HG02970 (cell line): ENCODE measurements around the gene HAGHL.
"Not testable (repeated sequence)": the region's sequence is repeated elsewhere in the genome, so short reads cannot be mapped to it uniquely, and the experiment has no call there.

Source experiments
- ATAC-seq: cut with Tn5 transposase; IDR thresholded peaks from one replicate; pipeline ENCODE4 v1.9.1; 2021; ENCODE audit warnings: mild to moderate bottlenecking, moderate library complexity, moderate number of reproducible peaks; ENCODE audit not compliant: unreplicated experiment, low FRiP score

The HAGHL gene

DNA sequence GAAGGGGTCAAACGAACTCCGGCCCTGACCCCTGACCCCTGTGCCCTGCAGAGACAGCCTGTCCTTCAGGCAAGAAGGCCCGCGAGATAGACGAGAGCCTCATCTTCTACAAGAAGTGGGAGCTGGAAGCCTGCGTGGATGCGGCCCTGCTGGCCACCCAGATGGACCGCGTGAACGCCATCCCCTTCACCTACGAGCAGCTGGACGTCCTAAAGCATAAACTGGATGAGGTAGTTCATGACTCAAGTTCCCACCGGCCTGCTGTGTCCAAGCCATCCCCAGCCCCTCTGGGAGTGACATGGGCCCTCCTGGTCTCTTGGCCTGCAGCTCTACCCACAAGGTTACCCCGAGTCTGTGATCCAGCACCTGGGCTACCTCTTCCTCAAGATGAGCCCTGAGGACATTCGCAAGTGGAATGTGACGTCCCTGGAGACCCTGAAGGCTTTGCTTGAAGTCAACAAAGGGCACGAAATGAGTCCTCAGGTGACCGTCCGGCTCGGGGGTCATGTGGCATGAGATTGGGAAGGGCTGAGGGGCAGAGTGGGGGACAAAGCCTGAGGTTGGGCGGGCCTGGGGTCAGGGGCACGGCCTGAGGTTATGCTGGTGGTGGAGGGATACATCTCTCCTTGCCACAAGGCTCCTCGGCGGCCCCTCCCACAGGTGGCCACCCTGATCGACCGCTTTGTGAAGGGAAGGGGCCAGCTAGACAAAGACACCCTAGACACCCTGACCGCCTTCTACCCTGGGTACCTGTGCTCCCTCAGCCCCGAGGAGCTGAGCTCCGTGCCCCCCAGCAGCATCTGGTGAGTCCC is 39.3 kb downstream of the HAGHL start:
- ATAC-seq, result no peak

DNA sequence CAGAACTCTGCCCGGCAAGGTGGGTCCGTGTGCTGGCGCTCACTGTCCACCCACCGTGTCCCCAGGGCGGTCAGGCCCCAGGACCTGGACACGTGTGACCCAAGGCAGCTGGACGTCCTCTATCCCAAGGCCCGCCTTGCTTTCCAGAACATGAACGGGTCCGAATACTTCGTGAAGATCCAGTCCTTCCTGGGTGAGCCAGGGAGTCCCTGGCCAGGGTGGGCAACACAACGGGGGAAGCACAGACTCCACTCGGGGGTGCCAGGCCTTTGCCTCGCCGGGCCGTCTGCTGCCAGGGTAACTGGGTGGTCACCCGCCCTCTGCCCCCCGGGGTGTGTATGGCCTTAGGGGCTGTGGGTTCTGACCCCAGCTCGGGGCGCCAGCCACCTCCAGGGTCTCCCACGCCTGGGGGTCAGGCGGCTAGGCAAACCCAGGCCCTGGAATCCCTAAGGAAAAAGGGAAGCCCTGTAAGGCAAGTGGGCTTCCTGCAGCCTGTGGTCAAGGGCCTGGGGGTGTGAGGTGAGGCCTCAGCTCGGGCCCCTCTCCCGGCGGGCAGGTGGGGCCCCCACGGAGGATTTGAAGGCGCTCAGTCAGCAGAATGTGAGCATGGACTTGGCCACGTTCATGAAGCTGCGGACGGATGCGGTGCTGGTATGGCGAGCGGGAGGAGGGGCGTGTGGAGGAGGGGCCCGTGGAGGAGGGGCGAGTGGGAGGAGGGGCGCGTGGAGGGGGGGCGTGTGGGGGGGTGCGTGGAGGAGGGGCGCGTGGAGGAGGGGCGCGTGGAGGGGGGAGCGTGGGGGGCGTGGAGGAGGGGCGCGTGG is 40.1 kb downstream of the HAGHL start:
- ATAC-seq, result no peak

DNA sequence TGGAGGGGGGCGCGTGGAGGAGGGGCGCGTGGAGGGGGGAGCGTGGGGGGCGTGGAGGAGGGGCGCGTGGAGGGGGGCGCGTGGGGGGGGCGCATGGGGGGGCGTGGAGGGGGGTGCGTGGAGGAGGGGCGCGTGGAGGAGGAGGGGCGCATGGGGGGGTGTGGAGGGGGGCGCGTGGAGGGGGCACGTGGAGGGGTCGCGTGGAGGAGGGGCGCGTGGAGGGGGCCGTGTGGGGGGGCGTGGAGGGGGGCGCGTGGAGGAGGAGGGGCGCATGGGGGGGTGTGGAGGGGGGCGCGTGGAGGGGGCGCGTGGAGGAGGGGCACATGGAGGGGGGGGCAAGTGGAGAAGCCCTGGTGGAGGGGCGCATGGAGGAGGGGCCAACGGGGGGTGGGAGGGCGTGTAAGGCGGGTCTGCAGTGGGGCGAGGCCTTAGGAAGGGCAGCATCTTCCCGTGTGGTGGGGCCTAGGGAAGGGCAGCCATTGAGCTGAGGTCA is 40.9 kb downstream of the HAGHL start:
- no peak for ATAC-seq

DNA sequence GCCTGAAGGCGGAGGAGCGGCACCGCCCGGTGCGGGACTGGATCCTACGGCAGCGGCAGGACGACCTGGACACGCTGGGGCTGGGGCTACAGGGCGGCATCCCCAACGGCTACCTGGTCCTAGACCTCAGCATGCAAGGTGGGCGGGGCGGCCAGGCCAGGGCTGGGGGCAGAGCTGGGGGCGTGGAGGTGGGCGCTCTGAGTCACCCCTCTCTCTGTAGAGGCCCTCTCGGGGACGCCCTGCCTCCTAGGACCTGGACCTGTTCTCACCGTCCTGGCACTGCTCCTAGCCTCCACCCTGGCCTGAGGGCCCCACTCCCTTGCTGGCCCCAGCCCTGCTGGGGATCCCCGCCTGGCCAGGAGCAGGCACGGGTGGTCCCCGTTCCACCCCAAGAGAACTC is 41.5 kb downstream of the HAGHL start:
- ATAC-seq, result no peak

DNA sequence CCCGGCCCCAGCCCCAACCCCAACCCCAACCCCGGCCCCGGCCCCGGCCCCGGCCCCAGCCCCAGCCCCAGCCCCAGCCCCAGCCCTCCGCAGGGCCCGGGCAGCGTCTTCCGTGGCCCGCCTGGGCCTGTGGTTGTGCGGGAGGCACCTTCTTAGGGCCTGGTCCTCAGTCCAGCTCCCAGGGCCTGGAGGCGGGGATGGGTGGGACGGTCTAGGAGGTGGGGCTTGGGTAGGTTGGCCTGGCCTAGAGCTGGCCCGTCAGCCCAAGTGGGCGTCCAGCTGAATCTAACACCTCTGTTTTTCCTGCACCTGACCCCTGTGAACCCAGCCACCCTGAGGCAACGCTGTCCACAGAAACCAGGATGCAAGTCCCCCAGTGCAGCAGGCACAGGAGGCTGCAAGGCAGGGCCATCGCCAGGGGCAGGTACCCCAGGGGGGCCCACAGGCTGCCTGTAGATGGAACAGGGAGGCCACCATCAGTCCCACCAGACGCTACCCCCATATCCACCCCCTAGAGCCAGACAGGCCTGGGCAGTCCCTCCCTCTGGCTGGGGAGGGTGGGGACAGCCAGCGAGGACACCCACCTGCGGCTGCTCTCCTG is 42.4 kb downstream of the HAGHL start:
- ATAC-seq, result no peak

DNA sequence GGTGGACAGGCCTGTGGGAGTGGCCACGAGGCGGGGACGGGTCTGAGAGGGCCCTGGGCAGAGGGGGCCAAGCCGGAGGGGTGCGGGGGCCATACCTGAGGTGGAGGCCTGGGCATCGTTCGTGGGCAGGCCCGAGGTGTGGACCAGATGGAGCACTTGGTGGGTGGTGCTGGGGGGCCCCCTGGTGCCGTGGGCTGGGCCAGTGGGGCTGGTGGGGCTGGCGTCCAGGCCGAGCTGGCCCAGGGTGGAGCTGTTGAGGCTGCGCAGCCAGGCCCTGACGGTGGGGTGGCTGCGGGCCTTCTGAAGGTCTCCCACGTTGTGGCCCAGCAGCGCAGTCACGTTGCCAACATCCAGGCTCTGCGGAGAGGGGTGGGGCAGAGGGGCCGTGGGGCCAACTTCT is 43.0 kb downstream of the HAGHL start:
- no peak for ATAC-seq

DNA sequence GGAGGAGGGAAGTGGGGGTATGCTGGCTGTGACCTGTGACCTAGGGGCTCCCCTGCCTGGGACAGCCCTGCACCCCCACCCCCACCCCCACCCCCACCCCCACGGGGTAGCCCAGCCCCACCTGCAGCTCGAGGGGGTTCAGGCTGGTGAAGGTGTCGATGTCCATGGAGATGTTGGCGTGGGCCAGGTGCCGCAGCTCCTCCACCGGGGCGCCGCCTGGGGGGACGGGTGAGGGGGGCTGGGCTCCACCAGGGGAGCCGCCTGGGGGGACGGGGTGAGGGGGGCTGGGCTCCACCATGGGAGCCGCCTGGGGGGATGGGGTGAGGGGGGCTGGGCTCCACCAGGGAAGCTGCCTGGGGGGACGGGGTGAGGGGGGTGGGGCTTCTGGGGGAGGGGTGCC is 43.5 kb downstream of the HAGHL start:
- no peak for ATAC-seq

DNA sequence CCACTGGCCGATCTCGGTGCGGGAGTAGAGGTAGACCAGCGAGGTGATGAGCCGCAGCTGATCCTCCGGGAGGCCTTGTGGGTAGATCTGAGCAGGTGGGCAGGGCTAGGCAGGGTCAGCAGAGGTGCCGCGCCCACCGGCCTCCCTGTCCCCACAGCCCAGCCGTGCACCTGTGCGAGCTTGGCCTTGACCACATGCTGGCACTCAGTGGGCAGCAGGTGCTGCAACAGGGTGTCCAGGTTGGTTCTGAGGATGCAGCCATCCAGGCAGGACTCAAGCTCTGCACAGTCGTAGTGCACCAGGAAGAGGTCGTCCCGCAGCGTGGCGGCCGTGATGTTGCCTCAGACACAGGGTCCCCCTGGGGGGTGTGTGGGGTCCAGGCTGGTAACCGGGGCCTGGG is 46.1 kb downstream of the HAGHL start:
- no peak for ATAC-seq

DNA sequence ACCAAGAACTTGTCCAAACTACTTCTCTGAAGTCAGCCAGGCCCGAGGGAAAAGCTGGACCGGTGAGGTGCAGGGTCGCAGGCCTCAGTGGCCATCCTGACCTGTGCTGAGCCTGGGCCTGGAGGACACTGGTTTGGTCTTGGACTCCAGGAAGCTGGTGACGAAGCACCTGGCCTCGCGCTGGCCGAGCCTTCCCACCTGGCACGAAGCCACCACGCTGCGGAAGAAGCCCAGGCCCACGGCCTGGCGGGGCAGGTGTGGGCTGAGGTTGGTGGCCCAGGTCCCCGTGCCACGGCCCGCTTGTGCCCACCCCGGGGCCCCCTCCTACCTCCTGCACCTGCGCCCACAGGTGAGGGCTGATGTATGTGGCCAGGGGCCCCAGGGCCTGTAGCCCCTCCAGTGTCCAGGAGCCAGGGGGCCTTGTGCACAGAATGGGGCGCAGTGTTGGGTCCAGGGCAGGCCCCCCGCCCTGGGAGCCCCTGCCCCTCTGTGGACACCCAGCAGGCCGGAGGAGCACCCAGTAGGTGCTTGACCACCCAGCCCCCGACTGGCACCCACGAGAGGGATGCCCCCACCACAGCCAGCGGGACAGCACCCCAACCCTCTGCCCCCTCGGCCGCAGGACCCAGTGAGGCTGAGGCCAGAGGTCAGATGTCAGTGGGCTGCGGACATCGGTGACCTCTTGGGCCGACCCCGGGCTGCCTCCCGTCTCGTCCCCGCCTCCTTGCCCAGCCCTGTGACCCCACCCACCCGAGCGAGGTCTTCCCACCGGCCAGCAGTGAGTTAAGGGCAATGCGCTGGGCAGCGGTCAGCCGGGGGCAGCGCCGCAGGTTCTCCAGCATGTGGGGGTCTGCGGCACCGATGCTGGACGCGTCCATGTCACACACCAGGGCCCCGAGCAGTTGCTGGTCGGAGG is 47.4 kb downstream of the HAGHL start:
- ATAC-seq, result no peak

DNA sequence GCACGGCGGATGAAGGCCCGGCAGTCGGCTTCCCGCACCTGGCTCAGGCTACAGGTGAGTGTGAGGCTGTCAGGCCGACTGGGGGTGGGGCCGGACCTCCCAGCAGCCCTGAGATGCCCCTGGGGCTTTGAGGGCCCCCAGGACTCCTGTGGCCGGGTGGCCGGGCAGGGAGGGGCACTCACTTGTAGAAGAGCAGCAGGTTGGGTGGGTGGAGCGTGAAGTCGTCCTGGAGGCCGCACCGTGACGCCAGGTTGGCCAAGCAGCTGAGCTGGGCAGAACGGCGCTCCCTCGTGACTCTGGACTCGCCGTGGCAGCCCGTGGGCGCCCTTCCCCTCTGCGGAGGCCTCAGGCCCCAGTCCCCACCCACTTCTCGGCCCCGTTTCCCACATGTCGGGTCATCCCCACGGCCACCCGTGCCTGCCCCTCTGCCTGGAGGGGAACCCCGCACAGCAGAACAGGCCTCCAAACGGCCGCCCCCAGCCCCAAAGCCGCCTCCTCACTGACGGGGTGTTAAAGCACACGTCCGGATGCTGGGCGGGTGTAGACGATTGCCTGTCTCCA is 48.4 kb downstream of the HAGHL start:
- no peak for ATAC-seq

DNA sequence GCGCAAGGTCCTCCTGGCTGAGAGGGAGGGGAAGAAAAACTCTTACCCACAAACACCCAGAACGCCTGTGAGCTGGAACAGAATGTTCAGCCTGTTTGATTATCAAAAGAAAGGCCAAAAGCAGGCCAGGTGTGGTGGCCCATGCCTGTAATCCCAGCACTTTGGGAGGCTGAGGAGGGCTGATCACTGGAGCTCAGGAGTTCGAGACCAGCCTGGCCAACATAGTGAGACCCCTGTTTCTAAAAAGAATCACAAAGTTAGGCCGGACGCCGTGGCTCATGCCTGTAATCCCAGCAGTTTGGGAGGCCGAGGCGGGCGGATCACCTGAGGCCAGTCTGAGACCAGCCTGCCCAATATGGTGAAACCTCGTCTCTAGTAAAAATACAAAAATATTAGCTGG is 49.4 kb downstream of the HAGHL start:
- not testable (repeated sequence) for ATAC-seq

DNA sequence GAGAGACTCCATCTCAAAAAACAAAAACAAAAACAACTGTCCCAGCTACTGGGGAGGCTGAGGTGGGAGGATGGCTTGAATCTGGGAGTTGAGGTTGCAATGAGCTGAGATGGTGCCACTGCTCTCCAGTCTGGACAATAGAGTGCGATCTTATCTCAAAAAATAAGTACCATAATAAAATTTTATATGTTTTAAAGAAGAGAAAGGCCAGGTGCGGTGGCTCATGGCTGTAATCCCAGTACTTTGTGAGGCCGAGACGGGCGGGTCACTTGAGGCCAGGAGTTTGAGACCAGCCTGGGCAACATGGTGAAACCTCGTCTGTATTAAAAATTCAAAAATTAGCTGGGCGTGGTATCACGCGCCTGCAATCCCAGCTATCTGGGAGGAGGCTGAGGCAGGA is 49.9 kb downstream of the HAGHL start:
- no peak for ATAC-seq

DNA sequence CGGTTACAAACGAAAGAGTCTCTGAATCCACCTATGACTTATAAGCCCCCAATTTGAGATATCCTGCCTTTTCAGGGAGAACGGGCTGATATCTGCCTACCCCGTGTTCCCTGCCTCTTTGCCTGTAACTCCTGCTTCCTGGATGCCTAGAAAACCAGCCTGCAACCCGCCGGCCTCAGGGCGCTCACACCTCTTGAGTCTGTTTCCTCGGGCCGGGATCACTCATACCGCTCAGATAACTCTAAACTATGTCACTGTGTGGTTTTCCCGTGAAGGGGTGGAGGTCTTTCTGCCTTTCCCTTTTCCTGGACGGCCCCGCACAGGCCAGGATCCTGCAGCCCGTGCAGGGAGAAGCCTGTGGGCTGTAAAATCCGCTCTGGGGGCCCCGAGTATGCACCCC is 50.9 kb downstream of the HAGHL start:
- ATAC-seq, result no peak

DNA sequence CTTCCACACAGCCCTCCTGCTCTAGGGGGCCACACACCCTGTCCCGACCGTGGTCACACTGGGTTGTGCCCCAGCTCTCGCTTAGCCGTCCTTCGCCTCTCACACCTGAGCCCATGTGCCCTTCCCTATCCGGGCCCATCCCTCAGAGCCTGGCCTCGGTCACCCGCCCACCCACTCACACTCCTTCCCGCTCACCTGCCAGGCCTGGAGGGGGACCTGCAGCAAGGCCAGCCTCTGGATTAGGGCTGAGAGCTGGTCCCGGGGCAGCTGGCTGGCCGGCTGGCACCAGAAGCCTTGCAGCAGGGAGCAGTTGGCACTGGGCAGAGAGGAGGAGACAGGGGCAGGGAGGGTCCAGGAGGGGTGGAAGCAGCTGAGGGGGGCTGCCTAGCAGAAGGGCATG is 51.5 kb downstream of the HAGHL start:
- ATAC-seq, result no peak

DNA sequence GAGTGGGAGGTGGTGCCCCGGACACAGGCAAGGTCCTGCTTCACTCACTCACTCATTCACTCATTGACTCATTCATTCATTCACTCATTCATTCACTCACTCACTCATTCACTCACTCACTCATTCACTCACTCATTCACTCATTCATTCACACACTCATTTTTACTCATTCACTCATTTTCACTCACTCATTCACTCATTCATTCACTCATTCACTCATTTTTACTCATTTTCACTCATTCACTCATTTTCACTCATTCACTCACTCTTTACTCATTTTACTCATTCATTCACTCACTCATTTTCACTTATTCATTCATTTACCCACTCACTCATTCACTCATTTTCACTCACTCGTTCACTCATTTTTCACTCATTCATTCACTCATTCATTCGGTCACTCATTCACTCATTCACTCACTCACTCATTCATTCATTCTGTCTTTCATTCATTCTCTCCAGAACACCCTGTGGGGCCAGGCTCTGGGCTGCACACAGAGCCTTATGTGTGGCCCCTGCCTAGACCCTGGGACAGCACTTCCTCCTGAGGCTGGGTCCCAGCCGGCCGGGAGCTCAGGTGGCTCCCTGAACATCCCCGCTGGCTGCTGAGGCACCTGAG is 52.1 kb downstream of the HAGHL start:
- ATAC-seq, result no peak
